ENCODE data around the gene TMIGD2.

DNA sequence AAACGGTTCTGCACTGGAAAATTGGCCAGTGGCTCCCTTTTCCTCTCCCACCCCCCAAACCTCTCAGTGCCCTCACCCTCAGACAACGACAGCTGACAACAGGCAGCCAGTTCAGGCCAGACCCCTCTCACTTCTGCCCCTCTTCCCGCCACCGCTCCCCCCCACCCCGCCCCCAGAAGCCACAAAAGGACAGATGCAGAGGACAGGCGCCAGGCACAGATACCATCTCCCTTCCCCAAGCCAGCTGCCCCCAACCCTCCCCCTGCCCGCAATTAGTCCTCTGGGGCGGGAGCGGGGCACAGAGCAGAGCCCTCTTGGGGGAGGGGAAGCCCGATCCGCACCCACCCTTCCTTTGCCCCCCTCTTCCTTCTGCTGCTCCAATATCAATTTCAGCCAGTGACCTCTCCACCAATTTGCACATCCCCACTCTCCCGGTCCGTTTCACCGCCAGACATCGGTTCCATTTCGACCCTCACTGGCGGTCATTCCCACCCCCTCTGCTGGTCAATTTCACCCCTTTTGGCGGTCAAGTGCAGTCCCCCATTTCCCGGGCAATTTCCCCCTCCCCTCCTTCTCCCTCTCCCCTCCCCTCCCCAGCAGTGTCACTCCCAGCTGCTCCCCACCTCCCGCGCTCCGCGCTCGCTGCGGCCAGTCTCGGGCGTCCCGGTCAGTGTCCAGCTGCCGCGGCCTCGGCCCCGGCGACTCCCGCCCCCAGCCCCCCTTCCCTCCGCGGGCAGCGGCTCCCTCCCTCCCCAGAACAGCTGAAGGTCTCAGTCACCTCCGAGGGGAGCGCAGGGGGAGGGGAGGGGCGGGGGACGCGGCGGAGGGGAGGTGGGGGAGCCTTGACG, 23.5 kb downstream of the TMIGD2 start, which contains the start of gene SHD:
- no peak for TF ChIP-seq POLR2AphosphoS5 (IDR thresholded peaks at IDR 0.05; ENCODE audit: low read depth, low read length)
- TF ChIP-seq SIN3A (IDR thresholded peaks at IDR 0.05; ENCODE audit: borderline replicate concordance, insufficient read depth, low read length), result no peak
- TF ChIP-seq, protein P1, sequence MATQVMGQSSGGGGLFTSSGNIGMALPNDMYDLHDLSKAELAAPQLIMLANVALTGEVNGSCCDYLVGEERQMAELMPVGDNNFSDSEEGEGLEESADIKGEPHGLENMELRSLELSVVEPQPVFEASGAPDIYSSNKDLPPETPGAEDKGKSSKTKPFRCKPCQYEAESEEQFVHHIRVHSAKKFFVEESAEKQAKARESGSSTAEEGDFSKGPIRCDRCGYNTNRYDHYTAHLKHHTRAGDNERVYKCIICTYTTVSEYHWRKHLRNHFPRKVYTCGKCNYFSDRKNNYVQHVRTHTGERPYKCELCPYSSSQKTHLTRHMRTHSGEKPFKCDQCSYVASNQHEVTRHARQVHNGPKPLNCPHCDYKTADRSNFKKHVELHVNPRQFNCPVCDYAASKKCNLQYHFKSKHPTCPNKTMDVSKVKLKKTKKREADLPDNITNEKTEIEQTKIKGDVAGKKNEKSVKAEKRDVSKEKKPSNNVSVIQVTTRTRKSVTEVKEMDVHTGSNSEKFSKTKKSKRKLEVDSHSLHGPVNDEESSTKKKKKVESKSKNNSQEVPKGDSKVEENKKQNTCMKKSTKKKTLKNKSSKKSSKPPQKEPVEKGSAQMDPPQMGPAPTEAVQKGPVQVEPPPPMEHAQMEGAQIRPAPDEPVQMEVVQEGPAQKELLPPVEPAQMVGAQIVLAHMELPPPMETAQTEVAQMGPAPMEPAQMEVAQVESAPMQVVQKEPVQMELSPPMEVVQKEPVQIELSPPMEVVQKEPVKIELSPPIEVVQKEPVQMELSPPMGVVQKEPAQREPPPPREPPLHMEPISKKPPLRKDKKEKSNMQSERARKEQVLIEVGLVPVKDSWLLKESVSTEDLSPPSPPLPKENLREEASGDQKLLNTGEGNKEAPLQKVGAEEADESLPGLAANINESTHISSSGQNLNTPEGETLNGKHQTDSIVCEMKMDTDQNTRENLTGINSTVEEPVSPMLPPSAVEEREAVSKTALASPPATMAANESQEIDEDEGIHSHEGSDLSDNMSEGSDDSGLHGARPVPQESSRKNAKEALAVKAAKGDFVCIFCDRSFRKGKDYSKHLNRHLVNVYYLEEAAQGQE (IDR thresholded peaks at IDR 0.05; ENCODE audit: insufficient read depth in 1 of 2, low read depth in 2 of 2, low read length in 2 of 2), result no peak
- TF ChIP-seq TAF1 (IDR thresholded peaks at IDR 0.05; ENCODE audit: borderline replicate concordance, insufficient read depth, low read length), result no peak

All from PFSK-1 (cell line).